Measurements from ENCODE around the gene DHX57.

DNA sequence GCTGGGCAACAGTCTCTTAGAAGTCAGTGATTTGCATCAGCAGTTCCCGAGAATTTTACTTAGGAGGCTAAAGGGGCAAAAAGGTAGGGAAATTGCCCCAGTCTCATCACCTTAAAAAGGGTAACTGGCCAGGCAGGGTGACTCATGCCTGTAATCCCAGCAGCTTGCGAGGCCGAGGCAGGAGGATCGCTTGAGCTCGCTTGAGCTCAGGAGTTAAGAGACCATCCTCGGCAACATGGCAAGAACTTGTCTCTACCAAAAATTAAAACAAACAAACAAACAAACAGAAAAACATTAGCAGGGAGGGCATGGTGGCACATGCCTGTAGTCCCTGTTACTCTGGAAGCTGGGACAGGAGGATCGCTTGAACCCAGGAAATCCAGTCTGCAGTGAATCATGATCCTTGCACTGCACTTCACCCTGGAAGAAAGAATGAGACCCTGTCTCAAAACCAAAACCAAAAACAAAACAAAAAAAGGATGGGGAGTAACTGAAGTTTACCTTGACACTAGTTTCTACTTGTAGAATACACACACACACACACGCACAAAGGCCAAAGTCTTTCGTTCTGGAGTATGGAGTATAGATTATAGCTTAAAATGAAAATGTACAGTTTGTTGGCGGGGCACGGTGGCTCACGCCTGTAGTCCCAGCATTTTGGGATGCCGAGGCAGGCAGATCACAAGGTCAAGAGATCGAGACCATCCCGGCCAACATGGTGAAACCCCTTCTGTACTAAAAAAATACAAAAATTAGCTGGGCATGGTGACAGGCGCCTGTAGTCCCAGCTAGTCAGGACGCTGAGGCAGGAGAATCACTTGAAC lies 100.4 kb downstream of the DHX57 start:
- TF ChIP-seq, protein P1, sequence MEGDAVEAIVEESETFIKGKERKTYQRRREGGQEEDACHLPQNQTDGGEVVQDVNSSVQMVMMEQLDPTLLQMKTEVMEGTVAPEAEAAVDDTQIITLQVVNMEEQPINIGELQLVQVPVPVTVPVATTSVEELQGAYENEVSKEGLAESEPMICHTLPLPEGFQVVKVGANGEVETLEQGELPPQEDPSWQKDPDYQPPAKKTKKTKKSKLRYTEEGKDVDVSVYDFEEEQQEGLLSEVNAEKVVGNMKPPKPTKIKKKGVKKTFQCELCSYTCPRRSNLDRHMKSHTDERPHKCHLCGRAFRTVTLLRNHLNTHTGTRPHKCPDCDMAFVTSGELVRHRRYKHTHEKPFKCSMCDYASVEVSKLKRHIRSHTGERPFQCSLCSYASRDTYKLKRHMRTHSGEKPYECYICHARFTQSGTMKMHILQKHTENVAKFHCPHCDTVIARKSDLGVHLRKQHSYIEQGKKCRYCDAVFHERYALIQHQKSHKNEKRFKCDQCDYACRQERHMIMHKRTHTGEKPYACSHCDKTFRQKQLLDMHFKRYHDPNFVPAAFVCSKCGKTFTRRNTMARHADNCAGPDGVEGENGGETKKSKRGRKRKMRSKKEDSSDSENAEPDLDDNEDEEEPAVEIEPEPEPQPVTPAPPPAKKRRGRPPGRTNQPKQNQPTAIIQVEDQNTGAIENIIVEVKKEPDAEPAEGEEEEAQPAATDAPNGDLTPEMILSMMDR (conservative IDR thresholded peaks at IDR 0.05) = no peak
- TF ChIP-seq EZH2 (IDR thresholded peaks at IDR 0.05; ENCODE audit: low read depth) = no peak
